KMS-11 (cell line): Measurements from ENCODE around the gene NTRK3.

Source experiments
- H2AFZ ChIP-seq: fragments of 200-600 bp; sonication (generic); 2 replicates; pipeline ENCODE4 v1.6.1; 2016; ENCODE audit warnings: antibody characterized with exemption, mixed run types, low read depth
- H3K27ac ChIP-seq: fragments of 200-600 bp; sonication (generic); 2 replicates; pipeline ENCODE4 v1.6.1; 2016; ENCODE audit warnings: mild to moderate bottlenecking, mixed run types
- H3K27me3 ChIP-seq: fragments of 200-600 bp; sonication (generic); 2 replicates; pipeline ENCODE4 v1.6.1; 2017; ENCODE audit warnings: mild to moderate bottlenecking, low read depth, mixed run types, moderate library complexity; ENCODE audit not compliant: insufficient read depth
- H3K36me3 ChIP-seq: fragments of 200-600 bp; sonication (generic); 2 replicates; pipeline ENCODE4 v1.6.1; 2017; ENCODE audit warnings: mild to moderate bottlenecking, mixed run types; ENCODE audit not compliant: insufficient read depth
- H3K4me1 ChIP-seq: fragments of 200-600 bp; sonication (generic); 2 replicates; pipeline ENCODE4 v1.6.1; 2016; ENCODE audit warnings: mild to moderate bottlenecking, low read depth, mixed run types; ENCODE audit not compliant: poor library complexity, severe bottlenecking
- H3K4me2 ChIP-seq: fragments of 200-600 bp; sonication (generic); 2 replicates; pipeline ENCODE4 v1.7.0; 2016; ENCODE audit warnings: mild to moderate bottlenecking, mixed run types
- H3K4me3 ChIP-seq: fragments of 200-600 bp; sonication (generic); IDR thresholded peaks from 2 replicates; pipeline ENCODE4 v1.6.1; 2017; ENCODE audit warnings: low read depth, low read length, mixed read lengths; ENCODE audit not compliant: insufficient read depth
- H3K79me2 ChIP-seq: fragments of 200-600 bp; sonication (generic); 2 replicates; pipeline ENCODE4 v1.6.1; 2016; ENCODE audit warnings: low read depth, mixed run types; ENCODE audit not compliant: insufficient read depth
- H3K9ac ChIP-seq: fragments of 200-600 bp; sonication (generic); 2 replicates; pipeline ENCODE4 v1.6.1; 2016; ENCODE audit warnings: mild to moderate bottlenecking, mixed run types
- H4K20me1 ChIP-seq: fragments of 200-600 bp; sonication (generic); 2 replicates; pipeline ENCODE4 v1.6.1; 2016; ENCODE audit warnings: mild to moderate bottlenecking, mixed run types; ENCODE audit not compliant: insufficient read depth
- CTCF ChIP-seq: fragments of 200-600 bp; sonication (generic); conservative IDR thresholded peaks from 2 replicates; pipeline ENCODE4 v1.6.1; 2017; ENCODE audit warnings: low read depth, mild to moderate bottlenecking, antibody characterized with exemption, low read length, moderate library complexity, mixed read lengths

NTRK3 gene

GRCh38 chr15:88014454-88015160 is 241.9 kb downstream of the NTRK3 start:
- Histone ChIP-seq H2AFZ (no peak overlapping the region), H3K4me2 (no peak overlapping the region), H3K4me3 (no peak overlapping the region), H3K27ac (no peak overlapping the region), H3K9ac (no peak overlapping the region), H3K27me3 (no peaks in the 10 kb centered on the region), H3K36me3 (no peaks in the 10 kb centered on the region), H4K20me1 (no peaks in the 10 kb centered on the region), H3K79me2 (no peaks in the 10 kb centered on the region), H3K4me1 (no peaks in the 10 kb centered on the region)
- TF ChIP-seq CTCF: no peak

DNA sequence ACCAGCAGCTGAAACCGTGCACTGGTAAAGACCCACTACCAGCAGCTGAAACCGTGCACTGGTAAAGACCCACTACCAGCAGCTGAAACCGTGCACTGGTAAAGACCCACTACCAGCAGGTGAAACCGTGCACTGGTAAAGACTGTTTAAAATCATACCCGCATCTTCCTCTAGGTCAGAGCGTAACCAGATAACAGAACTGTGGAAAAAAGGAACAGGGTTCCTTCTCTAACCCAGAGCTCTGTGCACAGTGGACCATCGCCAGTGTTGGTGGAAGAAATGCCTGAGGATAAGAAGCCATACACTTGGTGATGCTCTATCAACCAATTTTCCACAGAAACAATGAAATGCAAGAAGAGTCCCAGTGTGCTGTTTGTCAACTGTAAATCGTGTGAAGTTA is 243.4 kb downstream of the NTRK3 start:
- Histone ChIP-seq H3K4me1 (no peaks in the 10 kb centered on the region), H3K27me3 (no peaks in the 10 kb centered on the region), H3K4me2 (no peak overlapping the region), H3K27ac (no peak overlapping the region), H4K20me1 (no peaks in the 10 kb centered on the region), H3K36me3 (no peaks in the 10 kb centered on the region), H3K79me2 (no peaks in the 10 kb centered on the region), H3K9ac (no peak overlapping the region), H3K4me3 (no peak overlapping the region), H2AFZ (no peak overlapping the region)
- no peak for TF ChIP-seq CTCF

DNA sequence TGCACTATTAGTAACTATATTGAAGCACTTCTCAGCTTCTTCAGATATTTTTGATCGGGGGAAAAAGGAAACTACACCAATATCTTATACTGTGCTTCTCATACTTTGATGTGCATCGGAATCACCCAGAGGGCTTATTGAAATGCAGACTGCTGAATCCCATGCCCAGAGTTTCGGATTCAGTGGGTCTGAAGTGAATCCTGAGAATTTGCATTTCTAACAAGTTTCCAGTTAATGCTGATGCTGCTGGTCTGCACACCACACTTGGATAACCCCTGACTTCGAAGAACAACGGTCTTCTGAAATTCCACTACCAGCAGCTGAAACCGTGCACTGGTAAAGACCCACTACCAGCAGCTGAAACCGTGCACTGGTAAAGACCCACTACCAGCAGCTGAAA is 243.9 kb downstream of the NTRK3 start:
- H3K9ac ChIP-seq: no peak overlapping the region
- no peaks in the 10 kb centered on the region for H3K36me3 ChIP-seq
- H3K27me3 ChIP-seq: no peaks in the 10 kb centered on the region
- H4K20me1 ChIP-seq: no peaks in the 10 kb centered on the region
- no peak overlapping the region for H3K4me2 ChIP-seq
- no peak overlapping the region for H2AFZ ChIP-seq
- H3K27ac ChIP-seq: no peak overlapping the region
- TF ChIP-seq CTCF: no peak
- no peaks in the 10 kb centered on the region for H3K79me2 ChIP-seq
- no peaks in the 10 kb centered on the region for H3K4me1 ChIP-seq
- H3K4me3 ChIP-seq: no peak overlapping the region

- Histone ChIP-seq H3K4me3 (no peak overlapping the region), H2AFZ (no peak overlapping the region), H3K9ac (no peak overlapping the region)
These were observed 244.3 kb downstream of the NTRK3 start for GRCh38 chr15:88012233-88012632.

More at GRCh38 chr15:88012233-88012632, 244.3 kb downstream of the NTRK3 start:
- Histone ChIP-seq H3K36me3 (no peaks in the 10 kb centered on the region), H3K27me3 (no peaks in the 10 kb centered on the region), H3K27ac (no peak overlapping the region), H3K79me2 (no peaks in the 10 kb centered on the region), H3K4me2 (no peak overlapping the region), H4K20me1 (no peaks in the 10 kb centered on the region), H3K4me1 (no peaks in the 10 kb centered on the region)
- no peak for TF ChIP-seq CTCF
